GM12878 (cell line): ENCODE data around the gene SYTL1. TPM values are rescaled to one million over a fixed set of nuclear protein-coding genes. Genes with fewer than 3 reads are reported as not detected.

Source experiments
- ATAC-seq: fragments of 200-7000 bp; cut with Tn5 transposase; 3 replicates; pipeline ENCODE4 v1.9.1; 2020; ENCODE audit warnings: mild to moderate bottlenecking, moderate library complexity
- BruUV-seq: library from RNA; stranded (reverse); fragments of 400-500 nt; replicated peaks from 2 replicates; lab custom pipeline; 2021; lab: Mats Ljungman, UMichigan
- CTCF ChIA-PET: fragments of 300-600 bp; sonication (Branson Sonifier 250); formaldehyde crosslinking; extraction: SDS; loops from one replicate; lab custom pipeline; 2021; ENCODE audit warnings: inconsistent platforms; lab: Yijun Ruan, JAX
- POLR2A ChIA-PET: fragments of 350-600 bp; formaldehyde crosslinking; extraction: SDS; loops from one replicate; lab custom pipeline; 2021; ENCODE audit warnings: inconsistent platforms; lab: Charles Lee
- RAD21 ChIA-PET: fragments of 300-600 bp; sonication (Branson Sonifier 250); formaldehyde crosslinking; loops from one replicate; lab custom pipeline; 2023; ENCODE audit warnings: antibody characterized with exemption; ENCODE audit not compliant: unreplicated experiment; lab: Charles Lee
- SMC1A ChIA-PET: fragments of 300-600 bp; sonication (Branson Sonifier 250); formaldehyde crosslinking; loops from one replicate; lab custom pipeline; 2023; ENCODE audit not compliant: unreplicated experiment, uncharacterized antibody; lab: Charles Lee
- DNase-seq: peaks from one replicate; pipeline ENCODE4 v3.0.0-alpha.2; 2011; ENCODE audit warnings: low read depth, low spot score
- FAIRE-seq: peaks from 3 replicates; lab custom pipeline; 2011; peaks lifted over from hg19 to GRCh38; lab: Jason Lieb, UNC
- H2AFZ ChIP-seq: 2 replicates; pipeline ENCODE4 v1.6.0; 2011; ENCODE audit warnings: low read depth, low read length, control low read depth; ENCODE audit not compliant: control insufficient read depth
- H3K27ac ChIP-seq: 2 replicates; pipeline ENCODE4 v1.5.1; 2011; ENCODE audit warnings: control low read depth; ENCODE audit not compliant: control insufficient read depth, insufficient read depth
- H3K27me3 ChIP-seq, 2 experiments: replicated peaks in 1 of 2; 2 replicates each; pipeline versions ENCODE4 v1.6.0 to v1.6.1; 2011; ENCODE audit warnings: low read length in 1 of 2; ENCODE audit not compliant: control insufficient read depth in 2 of 2, insufficient read depth in 2 of 2
- H3K36me3 ChIP-seq, 2 experiments: 2 replicates each; pipeline ENCODE4 v1.5.1; 2011; ENCODE audit warnings: low read length in 1 of 2; ENCODE audit not compliant: control insufficient read depth in 2 of 2, insufficient read depth in 2 of 2
- H3K4me1 ChIP-seq: 2 replicates; pipeline ENCODE4 v1.6.1; 2011; ENCODE audit warnings: mild to moderate bottlenecking, low read length, moderate library complexity, mixed read lengths; ENCODE audit not compliant: control insufficient read depth, insufficient read depth
- H3K4me2 ChIP-seq: 2 replicates; pipeline ENCODE4 v1.6.0; 2011; ENCODE audit warnings: control low read depth; ENCODE audit not compliant: control insufficient read depth, insufficient read depth
- H3K4me3 ChIP-seq: fragments of 200-600 bp; sonication (generic); 2 replicates; pipeline ENCODE4 v1.5.1; 2016
- H3K79me2 ChIP-seq: 2 replicates; pipeline ENCODE4 v1.6.0; 2011; ENCODE audit warnings: low read length; ENCODE audit not compliant: control insufficient read depth, insufficient read depth
- H3K9ac ChIP-seq: 2 replicates; pipeline ENCODE4 v1.8.0; 2011; ENCODE audit warnings: low read length, control low read depth, mixed read lengths; ENCODE audit not compliant: control insufficient read depth, insufficient read depth
- H3K9me3 ChIP-seq: replicated peaks from 3 replicates; pipeline ENCODE4 v1.5.1; 2011; ENCODE audit warnings: mild to moderate bottlenecking, low read length; ENCODE audit not compliant: control insufficient read depth, insufficient read depth
- H4K20me1 ChIP-seq: 2 replicates; pipeline ENCODE4 v1.6.0; 2011; ENCODE audit not compliant: control insufficient read depth, insufficient read depth
- EGR1 ChIP-seq, 2 experiments: IDR thresholded peaks; 1 replicate in 1 of 2; 2 replicates in 1 of 2; pipeline ENCODE4 v1.6.1; 2011 to 2012; ENCODE audit warnings: low read depth in 2 of 2, low read length in 2 of 2, borderline replicate concordance in 1 of 2, mild to moderate bottlenecking in 1 of 2, moderate library complexity in 1 of 2
- FOS ChIP-seq: IDR thresholded peaks from 3 replicates; pipeline ENCODE4 v1.6.1; 2011; ENCODE audit warnings: borderline replicate concordance; ENCODE audit not compliant: insufficient read length; ENCODE audit errors: extremely low read depth
- MEF2A ChIP-seq: IDR thresholded peaks from 2 replicates; pipeline ENCODE4 v1.6.1; 2011; ENCODE audit warnings: low read depth, mild to moderate bottlenecking, low read length, moderate library complexity; ENCODE audit not compliant: insufficient read depth
- RB1 ChIP-seq: fragments of 450-650 bp; formaldehyde crosslinking; IDR thresholded peaks from 2 replicates; pipeline ENCODE4 v1.6.1; 2017; ENCODE audit warnings: mild to moderate bottlenecking, borderline replicate concordance
- RUNX3 ChIP-seq: IDR thresholded peaks from 2 replicates; pipeline ENCODE4 v1.6.1; 2012; ENCODE audit warnings: low read length, inconsistent platforms
- SP1 ChIP-seq: IDR thresholded peaks from one replicate; pipeline ENCODE4 v1.6.1; 2011; ENCODE audit warnings: low read depth, low read length
- ZNF217 ChIP-seq: fragments of 450-650 bp; IDR thresholded peaks from 2 replicates; pipeline ENCODE4 v1.6.1; 2017; ENCODE audit warnings: antibody characterized with exemption, mild to moderate bottlenecking
- ZNF592 ChIP-seq: fragments of 450-650 bp; IDR thresholded peaks from 2 replicates; pipeline ENCODE4 v1.6.1; 2017; ENCODE audit warnings: mild to moderate bottlenecking, moderate library complexity
- WGBS: methylation state at CpG from one replicate; pipeline ENCODE4 v1.1.6; 2016; ENCODE audit warnings: low lambda C conversion rate; ENCODE audit not compliant: insufficient replicate concordance, insufficient coverage; ENCODE audit errors: missing lambda C conversion rate; 5-methylcytosine and 5-hydroxymethylcytosine counted together
- in situ Hi-C: fragments of 300-500 bp; cut with MboI; formaldehyde crosslinking; loops from 9 replicates; pipeline ENCODE4 v1.14.3; 2018; ENCODE audit warnings: mixed read lengths
- intact Hi-C: fragments of 100-400 bp; cut with micrococcal nuclease; formaldehyde crosslinking; loops from one replicate; pipeline ENCODE4 v1.14.2; 2022; ENCODE audit not compliant: unreplicated experiment
- polyA plus RNA-seq, 11 experiments: library from polyadenylated mRNA; depleted of rRNA in 4 of 11; unstranded in 6 of 11; stranded (reverse) in 5 of 11; fragments of >200 nt; fragmentation: Nextera tagmentation in 4 of 11; fragmentation: Illumina TruSeq in 1 of 11; extraction: Ambion mirVana in 4 of 11; extraction: Trizol in 1 of 11; gene quantifications; 1 replicate in 1 of 11; 2 replicates in 10 of 11; pipeline versions ENCODE4 v1.2.1 to v1.2.3, GENCODE V29; 2011 to 2016; ENCODE audit warnings: inconsistent platforms in 2 of 11, missing spikeins in 2 of 11, low read depth in 1 of 11
- total RNA-seq, 4 experiments: library from RNA; depleted of rRNA in 3 of 4; stranded (reverse); fragments of >200 nt in 3 of 4; fragmentation: Illumina TruSeq in 1 of 4; extraction: Trizol in 1 of 4; gene quantifications; 2 replicates each; pipeline versions ENCODE4 v1.2.1 to v1.2.3, GENCODE V29; 2013 to 2021
- TF ChIP-seq, protein P1 (sequence below): IDR thresholded peaks from 2 replicates; pipeline ENCODE4 v1.6.1; 2011; ENCODE audit warnings: low read depth, mild to moderate bottlenecking, low read length, moderate library complexity, borderline replicate concordance; ENCODE audit errors: extremely low read depth

Gene SYTL1
- total and polyA plus RNA-seq, 10 of the 15 experiments (the other 5 are each of a cell fraction or from before 2014, with no cell fraction given): 0.72 to 45.6 (median 14.8) TPM

DNA sequence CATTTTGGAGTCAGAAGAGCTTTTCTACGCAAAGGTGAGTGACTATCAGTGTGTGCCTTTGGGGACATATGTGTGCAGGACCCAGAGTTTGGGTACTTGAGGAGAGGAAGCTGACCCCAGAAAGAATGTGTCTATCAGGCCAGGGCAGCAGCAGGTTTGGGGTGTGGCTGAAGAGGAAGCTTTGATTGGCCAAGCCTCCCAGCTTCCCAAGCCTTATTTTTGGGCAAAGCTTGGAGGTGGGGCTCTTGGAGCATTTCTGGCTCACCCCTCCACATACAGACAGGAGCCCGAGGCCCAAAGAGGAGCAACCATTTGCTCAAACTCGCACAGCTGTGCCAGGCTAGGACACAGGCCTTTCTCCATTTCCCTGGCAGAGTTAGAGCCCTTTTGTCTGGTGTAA, 55.3 kb downstream of the SYTL1 start:
- Histone ChIP-seq H4K20me1 (no peaks in the 10 kb centered on the region), H3K4me3 (no peak overlapping the region), H3K27ac (no peak overlapping the region), H3K36me3 (no peaks in the 10 kb centered on the region), H3K9ac (no peak overlapping the region), H3K4me2 (no peak overlapping the region), H3K27me3 (no peaks in the 10 kb centered on the region), H3K4me1 (peaks cover 5% of the 10 kb centered on the region), H3K9me3 (no peaks in the 10 kb centered on the region)
- DNase-seq (no peak), ATAC-seq (no peak), FAIRE-seq (no peak)
- SMC1A ChIA-PET: interaction anchor here (0.6 to 5.6 kb wide), 9 partner anchors 10 to 801 kb away, joined by 3 to 54 read pairs (median 4); partner anchors contain the start of gene AHDC1
- BruUV-seq: no TSS peak
- WGBS: 90% methylated on average over 3 of the region's 3 CpGs
- TF ChIP-seq ZNF217: no peak
- TF ChIP-seq RB1: no peak
- no peak for TF ChIP-seq EGR1 (IDR thresholded peaks at IDR 0.05; ENCODE audit: borderline replicate concordance in 1 of 2, low read depth in 2 of 2, low read length in 2 of 2)
- TF ChIP-seq, protein P1, sequence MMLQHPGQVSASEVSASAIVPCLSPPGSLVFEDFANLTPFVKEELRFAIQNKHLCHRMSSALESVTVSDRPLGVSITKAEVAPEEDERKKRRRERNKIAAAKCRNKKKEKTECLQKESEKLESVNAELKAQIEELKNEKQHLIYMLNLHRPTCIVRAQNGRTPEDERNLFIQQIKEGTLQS: no peak
- TF ChIP-seq RUNX3: no peak
- TF ChIP-seq SP1: no peak
- TF ChIP-seq MEF2A: no peak
- TF ChIP-seq ZNF592: no peak
- no peak for TF ChIP-seq FOS
- TF ChIP-seq, all 136 proteins: peak for 0
- in situ Hi-C loops: loop anchor here (5.0 kb wide), 1 partner anchor 265 kb away; no protein-coding TSS in a partner anchor
- intact Hi-C loops: no loop called here
- ChIA-PET CTCF (interaction anchor here (1.0 to 13.5 kb wide), 18 partner anchors 10 to 352 kb away, joined by 3 to 265 read pairs (median 12); partner anchors contain the start of genes AHDC1 and MAP3K6), RAD21 (interaction anchor here (0.7 to 4.9 kb wide), 8 partner anchors 31 to 298 kb away, joined by 3 to 103 read pairs (median 4); partner anchors contain the start of gene MAP3K6), POLR2A (interaction anchor here (0.7 to 2.9 kb wide), 4 partner anchors 18 to 207 kb away, joined by 3 to 16 read pairs (median 6); partner anchors contain the start of genes AHDC1 and MAP3K6)
- Histone ChIP-seq H2AFZ (no peak overlapping the region), H3K79me2 (no peaks in the 10 kb centered on the region)
